ENCODE results near the gene CNOT10. TPM values are rescaled to one million over a fixed set of nuclear protein-coding genes. Genes with fewer than 3 reads are reported as not detected.
A peak's percentile ranks its signal among the peaks of the same experiment; 100 is the strongest.

Gene CNOT10
- total RNA-seq, 1 donor: 23.8 TPM

DNA sequence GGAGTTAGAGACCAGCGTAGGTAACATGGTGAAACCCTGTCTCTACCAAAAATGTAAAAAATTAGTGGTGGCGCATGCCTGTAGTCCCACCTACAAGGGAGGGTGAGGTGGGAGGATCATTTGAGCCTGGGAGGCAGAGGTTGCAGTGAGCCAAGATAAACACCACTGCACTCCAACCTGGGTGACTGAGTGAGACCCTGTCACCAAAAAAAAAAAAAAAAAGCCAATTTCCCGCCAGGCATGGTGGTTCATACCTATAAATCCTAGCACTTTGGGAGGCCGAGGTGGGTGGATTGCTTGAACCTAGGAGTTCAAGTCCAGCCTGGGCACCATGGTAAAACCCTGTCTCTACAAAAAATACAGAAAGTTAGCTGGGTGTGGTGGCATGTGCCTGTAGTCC lies 6.9 kb downstream of the CNOT10 start:
- DNase-seq (ENCODE audit: low read depth): no peak
- no peak overlapping the region for H3K4me3 ChIP-seq (ENCODE audit: low read depth, low read length)
- TF ChIP-seq, protein P1, sequence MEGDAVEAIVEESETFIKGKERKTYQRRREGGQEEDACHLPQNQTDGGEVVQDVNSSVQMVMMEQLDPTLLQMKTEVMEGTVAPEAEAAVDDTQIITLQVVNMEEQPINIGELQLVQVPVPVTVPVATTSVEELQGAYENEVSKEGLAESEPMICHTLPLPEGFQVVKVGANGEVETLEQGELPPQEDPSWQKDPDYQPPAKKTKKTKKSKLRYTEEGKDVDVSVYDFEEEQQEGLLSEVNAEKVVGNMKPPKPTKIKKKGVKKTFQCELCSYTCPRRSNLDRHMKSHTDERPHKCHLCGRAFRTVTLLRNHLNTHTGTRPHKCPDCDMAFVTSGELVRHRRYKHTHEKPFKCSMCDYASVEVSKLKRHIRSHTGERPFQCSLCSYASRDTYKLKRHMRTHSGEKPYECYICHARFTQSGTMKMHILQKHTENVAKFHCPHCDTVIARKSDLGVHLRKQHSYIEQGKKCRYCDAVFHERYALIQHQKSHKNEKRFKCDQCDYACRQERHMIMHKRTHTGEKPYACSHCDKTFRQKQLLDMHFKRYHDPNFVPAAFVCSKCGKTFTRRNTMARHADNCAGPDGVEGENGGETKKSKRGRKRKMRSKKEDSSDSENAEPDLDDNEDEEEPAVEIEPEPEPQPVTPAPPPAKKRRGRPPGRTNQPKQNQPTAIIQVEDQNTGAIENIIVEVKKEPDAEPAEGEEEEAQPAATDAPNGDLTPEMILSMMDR (IDR thresholded peaks at IDR 0.05; ENCODE audit: insufficient read depth, low read length): no peak

DNA sequence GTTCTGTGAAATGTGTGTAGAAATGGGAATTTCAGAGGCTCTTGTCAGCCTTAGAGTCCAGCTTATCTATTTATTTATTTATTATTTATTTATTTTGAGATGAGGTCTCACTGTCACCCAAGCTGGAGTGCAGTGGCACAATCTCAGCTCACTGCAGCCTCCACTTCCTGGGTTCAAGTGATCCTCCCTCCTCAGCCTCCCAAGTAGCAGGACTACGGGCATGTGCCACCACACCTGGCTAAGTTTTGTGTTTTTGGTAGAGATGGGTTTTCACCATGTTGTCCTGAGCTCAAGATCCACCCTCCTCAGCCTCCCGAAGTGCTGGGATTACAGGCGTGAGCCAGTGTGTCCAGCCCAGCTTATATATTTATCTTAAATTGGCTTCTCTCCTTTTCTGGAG lies 11.5 kb downstream of the CNOT10 start:
- TF ChIP-seq, protein P1 (IDR thresholded peaks at IDR 0.05; ENCODE audit: insufficient read depth, low read length): no peak
- no peak overlapping the region for H3K4me3 ChIP-seq (ENCODE audit: low read depth, low read length)
- no peak for DNase-seq (ENCODE audit: low read depth)

DNA sequence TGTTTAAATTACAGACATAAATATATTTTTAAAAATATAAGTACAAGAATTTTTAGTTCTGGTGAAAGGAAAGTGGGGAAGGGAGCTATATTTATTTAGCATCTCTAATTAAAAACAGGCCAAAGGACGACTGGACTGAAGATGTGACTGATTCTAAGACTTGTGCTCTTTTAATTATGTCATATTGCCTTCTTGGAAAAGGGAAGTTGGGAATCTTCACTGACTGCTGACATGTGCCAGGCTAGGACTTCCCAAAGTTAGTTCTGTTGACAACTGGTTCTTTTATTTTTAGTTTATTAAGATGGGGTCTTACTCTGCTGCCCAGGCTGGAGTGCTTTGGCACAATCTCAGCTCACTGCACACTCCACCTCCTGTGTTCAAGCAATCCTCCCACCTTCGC lies 13.5 kb downstream of the CNOT10 start:
- H3K4me3 ChIP-seq (ENCODE audit: low read depth, low read length): no peak overlapping the region
- DNase-seq (ENCODE audit: low read depth): no peak
- TF ChIP-seq, protein P1 (IDR thresholded peaks at IDR 0.05; ENCODE audit: insufficient read depth, low read length): no peak

DNA sequence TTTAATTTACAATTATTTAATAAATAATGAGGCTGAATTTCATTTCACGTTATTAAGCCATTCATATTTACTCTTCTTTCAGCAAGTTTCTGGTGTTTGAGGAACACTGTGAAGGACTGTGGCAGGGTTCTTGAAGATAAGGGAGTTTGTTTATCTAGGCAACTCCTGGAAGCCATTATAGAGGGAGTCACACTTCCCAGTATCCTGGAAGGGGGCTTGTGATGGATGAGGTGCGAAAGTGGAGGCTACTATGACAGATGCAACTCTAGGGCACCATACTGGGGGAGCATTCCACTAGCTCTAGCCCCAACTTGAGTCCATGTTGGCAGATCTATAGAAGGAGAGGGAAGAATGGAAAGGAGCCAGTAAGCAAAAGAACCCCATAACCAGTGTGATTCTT lies 14.4 kb downstream of the CNOT10 start:
- TF ChIP-seq, protein P1 (IDR thresholded peaks at IDR 0.05; ENCODE audit: insufficient read depth, low read length): no peak
- H3K4me3 ChIP-seq (ENCODE audit: low read depth, low read length): no peak overlapping the region
- no peak for DNase-seq (ENCODE audit: low read depth)

DNA sequence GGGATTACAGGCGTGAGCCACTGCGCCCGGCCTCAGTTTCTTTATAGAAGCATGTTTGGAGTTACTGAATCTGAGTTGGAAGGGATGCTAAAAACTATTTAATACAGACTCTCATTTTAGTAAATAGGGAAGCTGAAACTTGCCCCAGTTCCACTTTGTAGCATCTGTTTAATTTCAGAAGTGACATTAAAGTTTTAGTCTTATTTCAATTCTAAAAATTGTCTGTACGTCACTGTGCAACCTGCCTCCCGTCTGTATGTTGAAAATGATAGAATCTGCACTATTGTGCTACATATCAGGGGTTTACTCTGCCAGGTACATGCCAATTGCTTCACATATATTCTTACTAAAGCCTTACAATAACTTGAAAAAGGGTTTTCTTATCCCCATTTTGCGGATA lies 15.3 kb downstream of the CNOT10 start:
- no peak for DNase-seq (ENCODE audit: low read depth)
- TF ChIP-seq, protein P1 (IDR thresholded peaks at IDR 0.05; ENCODE audit: insufficient read depth, low read length): no peak
- H3K4me3 ChIP-seq (ENCODE audit: low read depth, low read length): no peak overlapping the region

DNA sequence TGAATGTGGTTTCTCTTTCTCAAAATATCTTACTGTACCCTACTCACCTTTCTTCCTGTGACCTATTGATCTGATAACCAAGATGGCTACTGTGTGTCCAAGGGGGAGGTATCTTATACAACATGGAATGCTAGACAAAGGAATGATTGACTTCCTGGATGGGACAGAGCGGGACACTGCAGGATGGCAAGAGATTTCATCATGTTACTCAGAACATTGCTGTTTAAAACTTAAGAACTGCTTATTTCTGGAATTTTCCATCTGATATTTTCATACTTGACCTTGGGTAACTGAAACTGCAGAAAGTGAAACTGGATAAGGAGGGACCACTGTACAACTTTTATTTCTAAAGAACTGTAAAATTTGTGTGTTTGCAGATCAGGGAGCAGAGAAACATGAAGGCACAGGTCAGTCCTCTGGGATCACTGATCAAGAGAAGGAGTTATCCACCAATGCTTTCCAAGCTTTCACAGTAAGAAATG lies 18.5 kb downstream of the CNOT10 start:
- no peak overlapping the region for H3K4me3 ChIP-seq (ENCODE audit: low read depth, low read length)
- TF ChIP-seq, protein P1 (IDR thresholded peaks at IDR 0.05; ENCODE audit: insufficient read depth, low read length): no peak
- DNase-seq (ENCODE audit: low read depth): peak; percentile 50

DNA sequence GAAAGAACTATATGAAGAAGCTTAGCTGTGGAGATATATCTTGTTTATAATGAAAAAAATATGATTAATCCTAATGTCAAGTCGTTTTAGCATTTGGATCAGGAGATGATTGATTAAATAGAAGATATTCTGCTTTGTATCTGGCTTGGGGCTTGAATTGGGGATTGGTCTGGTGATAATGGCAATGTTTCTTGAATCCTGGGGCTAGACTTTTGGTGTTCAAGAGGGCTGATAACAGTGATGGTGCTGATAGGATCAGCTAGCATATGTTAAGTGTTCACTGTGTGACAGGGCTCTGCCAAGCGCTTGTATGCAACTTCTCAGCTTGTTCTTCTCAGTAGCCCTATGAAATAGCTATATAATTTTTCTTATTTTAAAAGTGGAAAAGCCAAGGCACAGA lies 20.2 kb downstream of the CNOT10 start:
- no peak for DNase-seq (ENCODE audit: low read depth)
- TF ChIP-seq, protein P1 (IDR thresholded peaks at IDR 0.05; ENCODE audit: insufficient read depth, low read length): no peak

More for the DNA sequence above, 20.2 kb downstream of the CNOT10 start:
- H3K4me3 ChIP-seq (ENCODE audit: low read depth, low read length): no peak overlapping the region
